ENCODE data around the gene SLC13A4.
"Not testable (repeated sequence)": the region's sequence is repeated elsewhere in the genome, so short reads cannot be mapped to it uniquely, and the experiment has no call there.

Gene SLC13A4

DNA sequence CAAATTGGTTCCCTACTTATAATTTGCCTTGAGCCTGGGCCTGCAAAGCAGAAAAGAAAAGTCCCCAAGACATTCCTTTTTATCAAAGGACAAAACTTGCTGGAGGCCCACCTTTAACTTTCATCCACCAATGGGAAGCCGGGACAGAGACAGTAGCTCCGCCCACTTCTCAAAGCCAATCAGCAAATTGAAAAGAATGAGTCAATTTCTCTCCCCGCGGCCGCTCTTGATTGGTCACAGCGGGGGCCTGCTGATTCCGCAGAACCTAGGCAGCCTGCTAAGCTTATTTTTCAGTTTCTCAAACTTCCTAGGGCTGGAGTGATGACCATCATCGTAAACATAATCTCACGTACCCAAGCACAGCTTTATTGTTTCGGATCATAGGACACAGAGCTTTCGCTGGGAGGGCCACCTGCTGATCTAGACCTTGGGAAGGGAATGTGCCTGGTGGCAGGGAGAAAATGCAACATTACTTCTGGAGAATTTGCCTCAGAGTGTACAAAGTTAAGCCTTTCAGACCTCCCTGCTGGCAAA is at the start of gene SLC13A4:
SLC13A4 (minus strand) TSS at position 51 of the 534 bp plus-strand sequence. CDS start 690 bp downstream, outside the sequence.
- DNase-seq (ENCODE audit: low read depth), result no peak

DNA sequence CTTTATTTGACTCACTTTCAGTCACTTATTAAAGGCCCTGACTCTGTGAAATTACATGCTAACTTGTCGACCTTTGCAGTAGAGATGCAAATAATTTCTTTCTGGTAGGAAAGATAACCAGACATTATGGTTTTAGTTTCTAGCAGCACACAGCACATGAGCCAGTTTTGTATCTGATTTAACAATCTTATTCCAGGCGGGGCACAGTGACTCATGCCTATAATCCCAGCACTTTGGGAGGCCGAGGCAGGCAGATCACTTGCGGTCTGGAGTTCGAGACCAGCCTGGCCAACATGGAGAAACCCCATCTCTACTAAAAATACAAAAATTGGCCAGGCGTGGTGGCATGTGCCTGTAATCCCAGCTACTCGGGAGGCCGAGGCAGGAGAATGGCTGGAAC is 47.9 kb upstream of the SLC13A4 start:
- DNase-seq (ENCODE audit: low read depth), result not testable (repeated sequence)

DNA sequence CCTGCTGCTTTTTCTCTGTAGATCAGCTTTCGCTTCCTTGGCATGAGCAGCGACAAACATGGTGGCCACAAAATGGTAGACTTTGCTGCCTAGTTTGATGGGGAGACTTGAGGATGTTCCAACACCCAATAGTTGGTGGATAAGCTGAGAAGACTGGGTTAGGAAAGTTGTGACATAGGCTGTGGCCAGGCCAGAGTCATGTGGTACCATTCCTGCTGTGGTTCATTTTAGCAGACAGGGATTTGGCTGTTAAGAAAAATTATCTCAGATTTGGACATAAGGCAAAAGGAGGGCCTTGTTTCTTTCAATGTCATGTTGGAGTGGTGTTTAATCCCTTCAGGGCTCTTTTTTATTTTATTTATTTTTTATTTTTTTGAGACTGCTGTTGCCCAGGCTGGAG is 47.2 kb upstream of the SLC13A4 start:
- DNase-seq (ENCODE audit: low read depth), result no peak

- DNase-seq (ENCODE audit: low read depth), result peak; percentile 71
Observed at GRCh38 chr7:135774284-135774683, 46.3 kb upstream of the SLC13A4 start.

DNA sequence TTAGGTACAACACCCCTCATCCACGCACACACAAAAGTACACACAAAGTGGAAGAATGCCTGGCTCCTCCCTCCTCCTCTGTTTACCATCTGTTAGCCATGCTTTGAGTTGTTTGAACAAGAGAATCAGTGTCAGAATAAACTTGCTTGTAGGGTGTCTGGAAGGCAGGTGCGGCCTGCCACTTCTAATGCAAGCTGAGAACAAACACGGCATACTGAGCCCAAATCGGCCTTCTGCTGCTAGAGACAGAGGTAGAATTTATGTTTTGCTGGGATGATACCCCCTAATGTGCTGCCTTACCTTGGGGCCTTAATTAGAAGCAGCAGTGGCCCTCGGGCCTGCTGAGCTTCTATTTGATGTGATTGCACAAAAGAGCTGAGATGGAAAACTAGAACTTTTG is 45.5 kb upstream of the SLC13A4 start:
- no peak for DNase-seq (ENCODE audit: low read depth)

GRCh38 chr7:135772639-135773222 is 44.7 kb upstream of the SLC13A4 start:
- no peak for DNase-seq (ENCODE audit: low read depth)

DNA sequence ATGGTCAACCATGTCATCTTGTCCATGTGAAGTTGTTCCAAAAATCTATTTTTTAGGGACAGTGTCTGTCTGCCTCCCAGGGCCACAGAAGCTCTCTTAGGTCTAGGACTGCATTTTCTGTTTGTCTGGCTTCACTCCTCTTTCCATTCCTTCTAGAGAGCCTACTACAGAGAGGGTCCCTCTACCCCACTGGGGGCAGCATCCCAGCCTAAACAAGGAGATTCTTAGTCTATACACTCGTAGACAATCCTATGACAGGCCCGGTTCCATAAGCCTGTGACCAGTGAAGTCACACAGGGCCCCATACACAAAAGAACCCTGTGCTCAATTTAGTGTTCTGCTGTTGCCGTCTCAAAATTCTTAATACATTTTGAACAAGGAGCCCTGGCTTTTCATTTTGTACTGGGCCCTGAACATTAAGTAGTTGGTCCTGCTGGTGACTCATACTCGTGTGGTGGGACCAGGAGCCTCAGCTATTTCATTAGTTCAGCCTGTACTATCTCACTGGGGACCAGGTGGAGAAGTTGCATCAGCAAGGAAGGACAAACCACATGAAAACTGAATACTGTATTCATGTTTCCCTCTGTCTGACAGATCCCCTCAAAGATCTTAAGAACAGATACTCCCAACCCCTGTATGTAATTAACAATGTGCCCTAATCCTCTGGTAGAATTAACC is 44.1 kb upstream of the SLC13A4 start:
- peak; percentile 17 for DNase-seq (ENCODE audit: low read depth)

- DNase-seq (ENCODE audit: low read depth), result no peak
Observed at GRCh38 chr7:135771051-135771450, 43.1 kb upstream of the SLC13A4 start.

DNA sequence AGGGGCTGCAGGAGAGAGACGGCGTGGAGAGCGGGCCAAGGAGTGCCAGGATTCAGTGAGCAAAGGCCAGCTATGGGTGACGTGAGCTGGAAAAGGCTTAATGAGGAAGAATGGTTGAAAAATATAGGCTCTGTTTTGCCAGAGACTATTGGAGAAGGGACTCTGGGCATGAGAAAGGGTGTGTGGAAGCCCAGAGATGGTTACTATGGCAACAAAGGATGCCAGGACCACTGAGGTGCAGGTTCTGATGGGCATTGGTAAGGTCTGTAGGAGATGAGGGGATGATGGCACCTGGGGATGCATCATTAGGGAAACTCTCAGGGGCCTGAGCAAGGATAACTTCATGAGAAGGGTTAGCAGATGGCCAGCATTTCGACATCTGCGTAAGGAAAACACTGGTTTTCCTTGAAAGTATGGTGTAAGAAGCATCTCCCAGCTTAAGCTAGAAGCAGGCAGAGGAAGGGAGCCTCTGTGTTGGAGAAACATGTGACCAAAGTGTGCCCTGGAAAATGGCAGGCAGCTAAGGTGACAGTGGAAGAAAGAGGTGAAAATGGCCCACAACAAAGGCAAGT is 42.2 kb upstream of the SLC13A4 start:
- DNase-seq (ENCODE audit: low read depth), result peak; percentile 58

DNA sequence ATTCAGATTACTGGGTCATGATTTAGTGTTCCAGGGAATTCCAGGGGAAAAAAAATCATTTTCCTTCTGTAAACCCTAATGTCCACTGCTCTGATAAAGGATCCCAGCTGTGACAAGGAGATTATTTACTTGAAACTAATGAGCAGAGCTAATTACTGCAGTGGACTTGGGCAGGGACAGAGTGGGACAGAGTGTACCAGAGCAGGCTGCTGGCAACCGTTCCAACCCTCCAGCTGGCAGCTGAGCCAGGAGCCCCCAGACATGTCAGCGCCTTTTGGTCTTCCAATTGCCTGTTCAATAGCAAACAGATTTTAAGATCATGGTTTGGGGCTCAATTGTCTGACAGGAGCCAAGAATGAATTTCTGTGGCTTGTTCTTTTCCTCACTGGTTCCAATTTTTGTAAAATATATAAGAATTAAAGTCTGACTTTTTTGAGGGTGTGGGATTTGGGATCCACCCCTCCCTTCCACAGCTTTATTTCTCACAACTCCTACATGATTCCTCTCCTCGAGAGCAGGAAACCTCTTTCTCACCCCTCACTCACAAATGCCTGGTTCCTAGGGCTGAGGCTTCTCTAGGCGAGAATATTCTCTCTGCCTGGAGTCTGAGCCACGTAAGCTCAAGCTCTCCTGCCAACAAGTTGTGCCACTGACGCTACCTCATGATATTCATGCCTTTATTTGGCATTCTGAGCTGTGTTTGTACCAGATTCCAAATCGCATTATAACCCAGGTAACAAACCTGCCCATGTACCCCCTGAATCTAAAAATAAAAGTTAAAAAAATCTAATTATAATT is 41.2 kb upstream of the SLC13A4 start:
- DNase-seq (ENCODE audit: low read depth), result no peak

GRCh38 chr7:135768467-135768866 is 40.5 kb upstream of the SLC13A4 start:
- DNase-seq (ENCODE audit: low read depth), result peak; percentile 14

DNA sequence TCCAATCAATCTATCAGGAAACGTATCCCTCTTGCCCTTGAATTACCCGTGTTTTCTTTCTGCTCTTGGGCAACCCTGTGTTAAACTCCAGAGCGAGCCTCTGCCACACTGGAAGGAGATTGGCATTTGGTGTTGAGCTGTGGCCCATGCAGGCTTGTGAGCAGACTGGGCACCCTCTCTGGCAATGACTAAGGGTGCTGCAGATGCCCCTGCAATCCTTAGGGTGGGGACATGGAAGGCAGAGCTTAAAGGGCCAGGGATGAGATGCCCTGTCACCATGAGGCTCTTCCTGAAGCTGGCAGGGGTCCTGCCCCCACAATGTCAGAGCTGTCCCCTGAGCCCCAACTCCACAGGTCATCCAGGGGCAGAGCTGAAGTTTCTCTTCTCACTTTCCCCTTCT is 40.1 kb upstream of the SLC13A4 start:
- DNase-seq (ENCODE audit: low read depth), result no peak

DNA sequence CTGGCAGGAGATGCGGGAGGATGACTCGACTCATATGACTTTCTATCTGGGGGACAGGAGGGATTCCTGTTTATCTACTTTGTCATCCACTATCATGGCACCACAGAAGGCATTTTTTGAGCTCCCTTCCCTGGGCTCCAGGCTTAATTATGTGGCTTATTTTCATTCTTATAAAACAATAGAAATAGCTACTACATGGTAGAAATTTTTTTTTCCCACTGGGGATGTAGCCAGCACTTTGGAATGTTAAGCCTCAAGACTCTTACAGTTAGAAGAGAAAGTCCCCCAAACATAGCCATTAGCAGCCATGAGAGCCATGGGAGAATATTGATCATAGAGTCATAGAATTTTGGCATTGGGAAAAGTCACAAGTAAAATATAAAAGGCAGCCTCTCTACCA is 35.3 kb upstream of the SLC13A4 start:
- DNase-seq (ENCODE audit: low read depth), result no peak

GRCh38 chr7:135761751-135762488 is 33.9 kb upstream of the SLC13A4 start:
- peak; percentile 63 for DNase-seq (ENCODE audit: low read depth)

DNA sequence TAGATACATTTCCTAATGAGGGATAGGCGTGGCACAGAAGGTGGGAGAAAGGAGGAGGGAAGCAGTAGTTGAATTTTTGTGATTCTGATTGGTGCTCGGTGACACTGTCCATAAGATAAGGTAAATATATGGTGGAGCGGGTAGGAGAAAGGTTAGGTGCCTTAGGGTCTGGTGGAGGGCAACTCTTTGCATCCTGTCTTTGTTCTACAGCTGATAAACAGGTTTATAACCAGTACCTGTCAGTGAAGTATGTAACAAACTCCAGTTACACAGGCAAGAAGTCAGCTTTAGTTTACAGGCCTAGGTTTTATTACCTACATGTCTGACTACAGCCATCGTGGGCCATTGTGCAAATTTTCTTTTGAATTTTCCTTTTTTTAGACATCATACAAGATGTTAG is 31.5 kb upstream of the SLC13A4 start:
- DNase-seq (ENCODE audit: low read depth), result no peak

GRCh38 chr7:135758531-135758932 is 30.5 kb upstream of the SLC13A4 start:
- peak; percentile 12 for DNase-seq (ENCODE audit: low read depth)

DNA sequence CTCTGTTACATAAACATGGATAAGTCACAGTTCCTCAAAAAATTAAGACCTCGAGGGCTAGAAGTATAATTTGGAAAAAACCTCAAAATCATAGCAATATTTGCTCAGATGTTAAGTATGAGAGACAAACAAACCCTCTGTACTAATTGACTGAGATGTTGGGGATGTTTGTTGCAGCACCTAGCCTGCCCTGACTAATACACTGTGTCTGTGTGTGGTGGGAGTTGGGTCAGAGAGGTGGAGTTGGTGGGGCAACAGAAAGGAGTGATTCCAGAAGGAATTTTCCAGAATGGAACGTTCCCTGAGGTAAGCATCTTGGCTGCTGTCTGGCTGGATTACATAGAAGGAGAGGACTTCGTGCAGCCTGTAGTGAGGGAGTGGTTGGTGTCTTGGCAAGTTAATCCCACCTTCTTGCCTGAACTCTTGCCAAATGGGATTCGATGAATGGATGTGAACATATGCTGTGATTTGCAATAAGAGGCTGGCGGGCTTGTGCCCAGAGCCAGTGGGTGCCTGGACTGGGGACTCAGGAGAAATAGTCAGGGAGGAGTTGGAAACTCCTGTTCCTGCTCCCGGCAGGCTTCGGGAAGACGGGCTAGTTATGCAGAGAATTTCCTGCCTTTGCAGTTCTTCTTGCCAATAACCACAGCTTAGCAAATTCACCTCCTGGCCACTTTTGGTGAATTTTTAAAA is 29.9 kb upstream of the SLC13A4 start:
- DNase-seq (ENCODE audit: low read depth), result peak; percentile 66

GRCh38 chr7:135756191-135756590 is 28.2 kb upstream of the SLC13A4 start:
- DNase-seq (ENCODE audit: low read depth), result no peak

GRCh38 chr7:135755351-135755753 is 27.4 kb upstream of the SLC13A4 start:
- peak; percentile 42 for DNase-seq (ENCODE audit: low read depth)

- DNase-seq (ENCODE audit: low read depth), result no peak
Observed at GRCh38 chr7:135753616-135754413, 25.8 kb upstream of the SLC13A4 start.

Data from fibroblast of gingiva (primary cell).